ENCODE results near the gene SRP68. TPM values are rescaled to one million over a fixed set of nuclear protein-coding genes. Genes with fewer than 3 reads are reported as not detected.
A peak's percentile ranks its signal among the peaks of the same experiment; 100 is the strongest.

Gene SRP68
- total and polyA plus RNA-seq, 2 donors from 2014 or later, result 52.7 to 68.1 TPM

DNA sequence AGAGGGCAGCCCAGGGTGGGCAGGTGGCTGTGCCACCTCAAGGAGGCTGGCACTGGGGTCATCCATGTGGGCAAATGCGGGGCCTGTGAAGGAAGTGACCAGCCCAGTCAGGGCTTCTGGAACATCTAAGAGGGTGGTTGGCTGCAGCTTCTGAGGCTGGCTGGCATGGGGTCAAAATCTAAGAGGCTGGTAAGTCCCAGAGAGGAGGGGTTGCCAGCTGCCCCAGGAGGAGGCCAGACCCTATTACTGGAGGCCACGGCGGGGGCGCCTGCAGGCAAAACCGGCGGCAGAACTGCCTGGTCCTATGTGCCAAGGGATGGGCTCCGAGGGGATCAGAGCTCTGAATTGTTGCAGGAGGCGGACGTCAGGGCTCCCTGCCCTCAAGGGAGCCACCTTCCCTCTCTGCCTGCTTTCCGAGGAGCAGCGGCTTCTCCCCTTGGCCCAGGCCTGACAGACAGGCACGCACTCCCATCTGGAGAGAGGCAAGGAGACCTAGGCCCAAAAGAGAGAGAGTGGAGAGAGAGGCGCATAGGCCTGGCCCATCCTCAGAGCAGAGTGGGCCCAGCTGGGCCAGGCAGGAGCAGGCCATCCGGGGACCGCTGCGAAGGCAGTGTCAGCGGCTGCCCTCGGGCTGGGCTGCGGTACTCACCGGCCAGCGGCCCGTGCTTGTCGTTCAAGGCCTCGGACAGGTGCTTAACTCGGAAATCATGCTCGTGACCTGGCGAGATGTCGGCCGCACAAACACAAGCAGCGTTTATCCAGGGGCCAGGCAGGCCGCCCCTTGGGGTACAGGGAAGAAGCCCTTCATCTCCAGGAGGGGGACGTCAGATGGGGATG is 17.6 kb upstream of the SRP68 start:
- Histone ChIP-seq H3K4me1 (ENCODE audit: control insufficient read depth in 2 of 3, insufficient read depth in 2 of 3, low read depth in 1 of 3, low read length in 3 of 3) (no peaks in the 10 kb centered on the region), H3K9me3 (ENCODE audit: control insufficient read depth in 2 of 3, insufficient read depth in 1 of 3, low read length in 3 of 3) (no peaks in the 10 kb centered on the region), H3K27ac (ENCODE audit: low read depth in 2 of 2, low read length in 2 of 2) (no peak overlapping the region), H3K27me3 (ENCODE audit: control insufficient read depth, insufficient read depth, low read length) (no peaks in the 10 kb centered on the region), H3K4me3 (ENCODE audit: low read length in 3 of 3) (no peak overlapping the region), H3K9ac (ENCODE audit: low read length in 3 of 3) (no peak overlapping the region), H3K36me3 (ENCODE audit: control insufficient read depth in 2 of 3, insufficient read depth in 3 of 3, low read length in 3 of 3) (peaks cover 5 to 65% (median 33%) of the 10 kb centered on the region in 3 donors)
- FAIRE-seq, result no peak
- DNase-seq, result peak in 1 of 5 donors; percentile 34
- intact Hi-C loops (cut with DNase I), result no loop called here
- TF ChIP-seq, protein P1, sequence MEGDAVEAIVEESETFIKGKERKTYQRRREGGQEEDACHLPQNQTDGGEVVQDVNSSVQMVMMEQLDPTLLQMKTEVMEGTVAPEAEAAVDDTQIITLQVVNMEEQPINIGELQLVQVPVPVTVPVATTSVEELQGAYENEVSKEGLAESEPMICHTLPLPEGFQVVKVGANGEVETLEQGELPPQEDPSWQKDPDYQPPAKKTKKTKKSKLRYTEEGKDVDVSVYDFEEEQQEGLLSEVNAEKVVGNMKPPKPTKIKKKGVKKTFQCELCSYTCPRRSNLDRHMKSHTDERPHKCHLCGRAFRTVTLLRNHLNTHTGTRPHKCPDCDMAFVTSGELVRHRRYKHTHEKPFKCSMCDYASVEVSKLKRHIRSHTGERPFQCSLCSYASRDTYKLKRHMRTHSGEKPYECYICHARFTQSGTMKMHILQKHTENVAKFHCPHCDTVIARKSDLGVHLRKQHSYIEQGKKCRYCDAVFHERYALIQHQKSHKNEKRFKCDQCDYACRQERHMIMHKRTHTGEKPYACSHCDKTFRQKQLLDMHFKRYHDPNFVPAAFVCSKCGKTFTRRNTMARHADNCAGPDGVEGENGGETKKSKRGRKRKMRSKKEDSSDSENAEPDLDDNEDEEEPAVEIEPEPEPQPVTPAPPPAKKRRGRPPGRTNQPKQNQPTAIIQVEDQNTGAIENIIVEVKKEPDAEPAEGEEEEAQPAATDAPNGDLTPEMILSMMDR (IDR thresholded peaks at IDR 0.05; ENCODE audit: borderline replicate concordance, extremely low read depth, insufficient read depth), result no peak

- H3K4me1 ChIP-seq (ENCODE audit: control insufficient read depth in 2 of 3, insufficient read depth in 2 of 3, low read depth in 1 of 3, low read length in 3 of 3), result no peaks in the 10 kb centered on the region
- intact Hi-C loops (cut with DNase I), result no loop called here
- H3K9me3 ChIP-seq (ENCODE audit: control insufficient read depth in 2 of 3, insufficient read depth in 1 of 3, low read length in 3 of 3), result no peaks in the 10 kb centered on the region
- no peak overlapping the region for H3K27ac ChIP-seq (ENCODE audit: low read depth in 2 of 2, low read length in 2 of 2)
- DNase-seq (no peak), FAIRE-seq (no peak)
- no peak overlapping the region for H3K9ac ChIP-seq (ENCODE audit: low read length in 3 of 3)
- TF ChIP-seq, protein P1 (IDR thresholded peaks at IDR 0.05; ENCODE audit: borderline replicate concordance, extremely low read depth, insufficient read depth), result no peak
- peaks cover 3 to 59% (median 36%) of the 10 kb centered on the region in 3 donors for H3K36me3 ChIP-seq (ENCODE audit: control insufficient read depth in 2 of 3, insufficient read depth in 3 of 3, low read length in 3 of 3)
- no peaks in the 10 kb centered on the region for H3K27me3 ChIP-seq (ENCODE audit: control insufficient read depth, insufficient read depth, low read length)
- no peak overlapping the region for H3K4me3 ChIP-seq (ENCODE audit: low read length in 3 of 3)
Measured at GRCh38 chr17:76088868-76089576, 16.7 kb upstream of the SRP68 start.

GRCh38 chr17:76088041-76088867 is 15.9 kb upstream of the SRP68 start:
- no peak for FAIRE-seq
- no peak for DNase-seq
- Histone ChIP-seq H3K27me3 (ENCODE audit: control insufficient read depth, insufficient read depth, low read length) (no peaks in the 10 kb centered on the region), H3K4me1 (ENCODE audit: control insufficient read depth in 2 of 3, insufficient read depth in 2 of 3, low read depth in 1 of 3, low read length in 3 of 3) (no peaks in the 10 kb centered on the region), H3K9ac (ENCODE audit: low read length in 3 of 3) (no peak overlapping the region), H3K4me3 (ENCODE audit: low read length in 3 of 3) (no peak overlapping the region), H3K36me3 (ENCODE audit: control insufficient read depth in 2 of 3, insufficient read depth in 3 of 3, low read length in 3 of 3) (peaks cover 3 to 53% (median 34%) of the 10 kb centered on the region in 3 donors), H3K9me3 (ENCODE audit: control insufficient read depth in 2 of 3, insufficient read depth in 1 of 3, low read length in 3 of 3) (no peaks in the 10 kb centered on the region), H3K27ac (ENCODE audit: low read depth in 2 of 2, low read length in 2 of 2) (no peak overlapping the region)
- intact Hi-C loops (cut with DNase I), result no loop called here
- TF ChIP-seq, protein P1 (IDR thresholded peaks at IDR 0.05; ENCODE audit: borderline replicate concordance, extremely low read depth, insufficient read depth), result no peak
